HG03280 (cell line): ENCODE data around the gene FGB.

Source experiments
- ATAC-seq: cut with Tn5 transposase; IDR thresholded peaks from one replicate; pipeline ENCODE4 v1.9.1; 2021; ENCODE audit warnings: mild to moderate bottlenecking, moderate library complexity; ENCODE audit not compliant: unreplicated experiment

FGB gene

DNA sequence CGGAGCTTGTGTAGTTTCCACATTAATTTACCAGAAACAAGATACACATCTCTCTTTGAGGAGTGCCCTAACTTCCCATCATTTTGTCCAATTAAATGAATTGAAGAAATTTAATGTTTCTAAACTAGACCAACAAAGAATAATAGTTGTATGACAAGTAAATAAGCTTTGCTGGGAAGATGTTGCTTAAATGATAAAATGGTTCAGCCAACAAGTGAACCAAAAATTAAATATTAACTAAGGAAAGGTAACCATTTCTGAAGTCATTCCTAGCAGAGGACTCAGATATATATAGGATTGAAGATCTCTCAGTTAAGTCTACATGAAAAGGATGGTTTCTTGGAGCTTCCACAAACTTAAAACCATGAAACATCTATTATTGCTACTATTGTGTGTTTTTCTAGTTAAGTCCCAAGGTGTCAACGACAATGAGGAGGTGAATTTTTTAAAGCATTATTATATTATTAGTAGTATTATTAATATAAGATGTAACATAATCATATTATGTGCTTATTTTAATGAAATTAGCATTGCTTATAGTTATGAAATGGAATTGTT is at the start of gene FGB:
FGB (plus strand) TSS at position 315 of the 558 bp plus-strand sequence; CDS start at position 323, 8 bp downstream.
- no peak for ATAC-seq

GRCh38 chr4:154516318-154517029 is 46.3 kb upstream of the FGB start:
- ATAC-seq = no peak

DNA sequence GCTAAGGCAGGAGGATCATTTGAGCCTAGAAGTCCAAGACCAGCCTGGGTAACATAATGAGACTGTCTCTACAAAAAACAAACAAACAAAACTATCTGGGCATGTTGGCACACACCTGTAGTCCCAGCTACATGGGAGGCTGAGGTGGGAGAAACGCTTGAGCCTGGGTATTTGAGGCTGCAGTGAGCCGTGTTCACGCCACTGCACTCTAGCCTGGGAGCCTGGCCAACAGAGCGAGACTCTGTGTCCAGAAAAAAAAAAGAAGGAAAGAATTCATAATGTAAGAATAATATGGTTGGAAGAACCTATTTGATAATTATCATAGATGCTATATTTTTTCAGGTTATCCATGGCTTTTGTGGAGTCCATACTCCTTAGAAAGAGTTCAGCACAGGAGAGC is 45.2 kb upstream of the FGB start:
- ATAC-seq = no peak

GRCh38 chr4:154519214-154519613 is 43.6 kb upstream of the FGB start:
- no peak for ATAC-seq

GRCh38 chr4:154521607-154522006 is 41.2 kb upstream of the FGB start:
- ATAC-seq = no peak

- ATAC-seq = no peak
Measured at GRCh38 chr4:154526151-154526550, 36.7 kb upstream of the FGB start.

GRCh38 chr4:154527308-154527707 is 35.5 kb upstream of the FGB start:
- ATAC-seq = no peak

GRCh38 chr4:154528869-154529268 is 33.9 kb upstream of the FGB start:
- no peak for ATAC-seq

DNA sequence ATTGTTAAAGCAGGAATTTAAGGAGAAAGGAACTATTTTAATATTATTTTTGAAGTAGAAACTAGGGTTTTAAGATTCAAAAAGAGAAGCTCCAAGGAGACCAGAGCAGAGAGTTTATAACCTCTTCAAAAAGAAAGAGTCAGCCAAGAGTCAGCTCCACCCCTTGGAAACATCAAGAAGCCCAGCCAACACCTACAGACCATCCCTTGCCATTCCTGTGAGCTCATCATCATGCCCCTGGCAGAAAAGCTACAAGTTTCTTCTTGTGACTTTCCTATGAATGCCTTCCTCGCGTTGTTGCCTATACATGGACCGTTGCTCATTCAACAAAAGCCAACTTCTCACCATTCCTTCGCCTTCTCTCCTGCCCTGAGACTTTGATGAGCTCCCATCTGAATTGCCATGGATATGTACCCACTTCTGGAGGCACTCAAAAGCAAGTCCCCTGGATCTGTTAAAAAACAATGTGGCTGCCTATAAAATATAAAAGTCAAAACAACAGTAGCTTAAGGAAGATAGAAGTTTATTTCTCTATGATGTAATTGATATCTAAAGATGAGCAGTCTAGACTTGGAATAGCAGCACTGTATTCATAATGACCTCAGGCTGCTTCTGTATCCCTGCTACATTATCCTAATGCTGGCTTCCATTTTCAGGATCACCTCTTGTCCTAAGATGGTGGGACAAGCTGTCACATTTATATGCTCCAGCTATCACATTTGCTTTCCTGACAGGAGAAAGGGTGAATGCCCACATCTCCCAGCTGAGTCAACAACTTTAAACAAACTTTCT is 32.9 kb upstream of the FGB start:
- ATAC-seq = no peak

DNA sequence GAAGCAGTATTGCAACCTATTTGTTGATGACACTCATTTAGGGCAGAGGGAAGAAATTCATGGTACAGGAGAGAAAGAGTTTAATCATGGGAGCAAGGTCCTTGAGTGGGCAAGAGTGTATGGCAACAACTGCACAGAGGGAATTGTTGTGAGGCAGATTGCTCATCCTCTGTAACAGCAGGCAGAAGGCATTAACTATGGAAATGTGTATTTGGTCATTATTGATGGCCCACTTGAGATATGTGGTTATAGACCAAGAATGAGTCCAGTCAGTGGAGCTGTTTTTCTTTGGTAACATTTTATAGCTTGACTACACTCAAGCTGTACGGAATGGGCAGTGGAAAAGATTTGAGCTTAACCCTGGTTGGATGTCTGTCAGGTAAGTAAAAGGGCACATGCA is 28.5 kb upstream of the FGB start:
- ATAC-seq = no peak

DNA sequence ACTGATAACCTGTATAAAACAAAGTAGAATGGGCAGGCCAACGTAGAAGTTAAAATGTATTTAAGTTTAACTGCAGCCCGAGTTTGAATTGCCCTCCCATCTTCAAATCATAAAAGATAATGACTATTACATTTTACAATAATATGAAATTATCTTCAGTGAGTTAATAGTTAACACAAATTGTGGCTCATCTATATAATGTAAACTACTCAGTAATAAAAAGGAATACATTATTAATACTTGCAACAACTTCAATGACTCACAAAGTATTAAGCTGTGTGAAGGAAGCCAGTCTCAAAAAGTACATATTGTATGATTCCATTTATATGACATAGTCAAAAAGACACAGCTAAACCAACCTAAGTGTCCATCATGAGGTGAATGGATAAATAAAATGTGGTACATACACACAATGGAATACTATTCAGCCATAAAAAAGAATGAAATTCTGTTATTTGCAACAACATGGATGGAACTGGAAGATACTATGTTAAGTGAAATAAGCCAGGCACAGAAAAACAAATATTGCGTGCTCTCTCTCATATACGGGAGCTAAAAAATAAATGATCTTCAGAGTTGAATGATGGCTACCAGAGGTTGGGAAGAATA is 20.4 kb upstream of the FGB start:
- ATAC-seq = no peak

DNA sequence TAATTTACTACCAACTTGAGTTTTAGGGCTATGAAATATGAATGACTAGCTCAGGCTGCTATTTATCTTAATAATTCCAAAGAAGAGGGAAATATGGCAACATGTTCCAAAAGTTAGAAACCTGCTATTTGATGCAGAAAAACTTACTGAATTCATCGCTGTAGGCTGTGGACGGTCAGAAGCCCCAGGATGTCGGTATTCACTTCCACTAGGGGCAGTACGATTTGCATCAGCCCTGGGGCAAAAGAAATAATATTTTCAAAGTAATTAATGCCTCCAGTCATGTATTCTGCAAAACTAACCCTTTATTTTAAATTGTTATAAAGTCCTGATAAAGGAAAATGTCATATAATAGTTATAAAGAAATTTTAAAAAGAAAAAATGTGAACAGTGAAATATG is 17.1 kb upstream of the FGB start:
- ATAC-seq = no peak

GRCh38 chr4:154549894-154550790 is 12.7 kb upstream of the FGB start, which contains the start of gene PLRG1:
PLRG1 (minus strand) TSS chr4:154550400; CDS start chr4:154550308, 92 bp downstream.
- peak; percentile 99 for ATAC-seq

- peak; percentile 45 for ATAC-seq
Measured at GRCh38 chr4:154551872-154552686, 10.7 kb upstream of the FGB start.

DNA sequence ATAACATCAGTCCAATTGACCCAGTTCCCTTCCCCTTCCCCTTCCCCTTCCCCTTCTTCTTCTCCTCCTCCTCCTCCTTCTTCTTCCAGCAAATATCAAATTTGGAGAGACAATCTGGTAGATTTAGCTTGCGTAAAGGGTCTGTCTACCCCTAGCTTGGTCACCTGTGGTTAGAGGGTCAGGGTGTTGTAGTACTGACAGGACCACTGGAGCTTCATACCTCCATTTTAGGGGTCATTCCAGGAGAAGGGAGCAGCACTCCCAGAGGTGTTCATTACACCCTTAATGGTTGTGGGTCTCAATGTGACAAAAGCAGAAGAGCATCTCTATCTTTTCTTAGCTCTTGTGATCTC is 3.7 kb upstream of the FGB start:
- peak; percentile 22 for ATAC-seq

- ATAC-seq = peak; percentile 72
Measured at GRCh38 chr4:154559494-154560418, 3.1 kb upstream of the FGB start.

- ATAC-seq = no peak
Measured at GRCh38 chr4:154560419-154560801, 2.4 kb upstream of the FGB start.

- ATAC-seq = no peak
Measured at GRCh38 chr4:154560824-154561231, 2.0 kb upstream of the FGB start.

- ATAC-seq = no peak
Measured at GRCh38 chr4:154564311-154564710, 1.5 kb downstream of the FGB start.
